Measurements from ENCODE around the gene KRTAP2-3. TPM values are rescaled to one million over a fixed set of nuclear protein-coding genes. Genes with fewer than 3 reads are reported as not detected.
"Not testable (repeated sequence)": the region's sequence is repeated elsewhere in the genome, so short reads cannot be mapped to it uniquely, and the experiment has no call there.

Gene KRTAP2-3
- not detected for total RNA-seq

GRCh38 chr17:41060052-41060604, at the start of gene KRTAP2-3:
KRTAP2-3 (minus strand) TSS chr17:41060114; CDS start chr17:41060050, 64 bp downstream.
- Mint-ChIP-seq H3K4me3 (no peak within 1 kb of the TSS), H3K36me3 (no peaks in the 10 kb centered on the region), H3K27ac (no peak within 1 kb of the TSS), H3K9me3 (ENCODE audit: low read depth) (peaks cover 3% of the 10 kb centered on the region), H3K27me3 (peaks cover 51% of the 10 kb centered on the region), H3K4me1 (no peaks in the 10 kb centered on the region)
- no peak for DNase-seq
- ATAC-seq, result no peak
- CTCF ChIA-PET, result no interaction called here

DNA sequence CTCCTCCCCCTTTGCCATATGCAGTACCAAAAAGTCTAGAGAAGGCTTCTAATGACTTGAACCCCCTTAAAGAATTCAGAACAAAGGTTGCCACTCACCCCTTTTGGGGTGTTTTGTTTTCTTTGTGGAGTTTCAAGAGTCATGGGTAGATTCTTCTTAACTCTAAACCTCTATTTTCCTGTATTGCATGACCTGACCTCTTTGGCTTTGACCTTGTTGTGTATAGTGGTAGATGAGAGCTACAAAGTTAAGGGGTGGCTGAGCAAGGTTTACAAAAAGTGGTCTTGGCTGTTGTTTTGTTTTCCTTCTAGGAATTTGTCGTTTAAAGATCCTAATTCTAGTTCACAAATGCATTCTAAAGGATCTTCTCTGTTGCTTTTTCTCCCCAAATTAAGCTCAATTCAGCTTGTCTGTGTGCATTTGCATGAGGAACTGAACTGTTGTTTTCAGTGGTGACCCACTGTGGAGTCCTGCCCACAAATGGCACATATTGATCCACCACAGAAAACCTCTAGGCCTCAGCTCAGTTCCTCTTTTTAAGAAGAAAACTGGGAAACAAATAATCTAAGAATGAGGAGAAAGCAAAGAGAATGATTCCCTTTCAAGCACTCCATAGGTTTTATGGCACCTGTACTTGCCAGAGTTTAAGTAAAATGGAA, 48.9 kb upstream of the KRTAP2-3 start:
- H3K36me3 Mint-ChIP-seq; DNase-seq; H3K4me3 Mint-ChIP-seq; H3K9me3 Mint-ChIP-seq (ENCODE audit: low read depth); H3K27ac Mint-ChIP-seq; H3K4me1 Mint-ChIP-seq; CTCF ChIA-PET; ATAC-seq: not testable (repeated sequence)
- H3K27me3 Mint-ChIP-seq, result peaks cover 32% of the 10 kb centered on the region

- Mint-ChIP-seq H3K4me3 (no peak overlapping the region), H3K4me1 (peaks cover 6% of the 10 kb centered on the region), H3K36me3 (peaks cover 2% of the 10 kb centered on the region), H3K27me3 (peaks cover 32% of the 10 kb centered on the region), H3K27ac (no peak overlapping the region), H3K9me3 (ENCODE audit: low read depth) (peaks cover 5% of the 10 kb centered on the region)
- CTCF ChIA-PET, result no interaction called here
- ATAC-seq (no peak), DNase-seq (no peak)
Observed at GRCh38 chr17:41107941-41108450, 48.1 kb upstream of the KRTAP2-3 start.

DNA sequence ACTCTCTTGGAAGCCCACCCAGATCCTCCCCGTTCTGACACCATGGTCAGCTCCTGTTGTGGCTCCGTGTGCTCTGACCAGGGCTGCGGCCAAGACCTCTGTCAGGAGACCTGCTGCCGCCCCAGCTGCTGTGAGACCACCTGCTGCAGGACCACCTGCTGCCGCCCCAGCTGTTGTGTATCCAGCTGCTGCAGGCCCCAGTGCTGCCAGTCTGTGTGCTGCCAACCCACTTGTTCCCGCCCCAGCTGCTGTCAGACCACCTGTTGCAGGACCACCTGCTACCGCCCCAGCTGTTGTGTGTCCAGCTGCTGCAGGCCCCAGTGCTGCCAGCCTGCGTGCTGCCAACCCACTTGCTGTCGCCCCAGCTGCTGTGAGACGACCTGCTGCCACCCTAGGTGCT, 45.4 kb upstream of the KRTAP2-3 start, which contains the start of gene KRTAP4-9:
Gene KRTAP4-9 (plus strand): TSS at position 43 of the 400 bp plus-strand sequence. CDS start 0 bp downstream, at position 43.
- H3K4me1 Mint-ChIP-seq; CTCF ChIA-PET; H3K27ac Mint-ChIP-seq; H3K9me3 Mint-ChIP-seq (ENCODE audit: low read depth); H3K36me3 Mint-ChIP-seq; H3K4me3 Mint-ChIP-seq; DNase-seq; ATAC-seq: not testable (repeated sequence)
- peaks cover 25% of the 10 kb centered on the region for H3K27me3 Mint-ChIP-seq

DNA sequence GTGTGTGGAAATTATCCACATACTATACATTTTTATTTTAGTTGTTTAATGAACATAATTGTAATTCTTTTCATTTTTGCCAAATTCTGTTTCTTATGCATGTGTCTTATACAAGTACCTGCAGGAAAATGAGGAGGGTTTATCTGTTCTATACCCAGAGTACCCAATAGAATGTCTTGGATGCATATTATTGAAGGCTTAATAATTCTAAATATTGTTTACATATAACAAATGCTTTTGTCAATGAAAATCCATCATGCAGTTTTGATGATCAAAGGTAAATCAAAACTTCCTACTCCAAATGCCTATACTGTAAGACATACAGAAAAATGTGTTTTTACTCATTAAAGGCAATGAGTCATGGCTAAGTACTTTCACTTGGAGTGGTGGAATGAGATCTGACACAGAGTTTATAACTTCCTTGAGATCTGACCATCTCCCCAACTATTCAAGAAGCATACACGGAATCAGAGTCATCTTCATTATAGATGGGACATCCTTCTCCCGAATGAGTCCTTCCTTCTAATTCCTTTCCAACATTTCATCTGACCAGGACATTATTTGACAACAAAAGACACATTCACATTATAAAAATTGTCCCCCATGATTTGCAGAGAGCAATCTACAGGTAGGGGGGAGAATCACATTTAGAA, 44.6 kb upstream of the KRTAP2-3 start:
- DNase-seq; H3K27ac Mint-ChIP-seq; H3K9me3 Mint-ChIP-seq (ENCODE audit: low read depth); H3K36me3 Mint-ChIP-seq; CTCF ChIA-PET; H3K4me3 Mint-ChIP-seq; ATAC-seq; H3K4me1 Mint-ChIP-seq: not testable (repeated sequence)
- peaks cover 25% of the 10 kb centered on the region for H3K27me3 Mint-ChIP-seq

GRCh38 chr17:41103896-41104295, 44.0 kb upstream of the KRTAP2-3 start:
- H3K36me3 Mint-ChIP-seq, result no peaks in the 10 kb centered on the region
- ATAC-seq (no peak), DNase-seq (no peak)
- peaks cover 5% of the 10 kb centered on the region for H3K4me1 Mint-ChIP-seq
- CTCF ChIA-PET, result no interaction called here
- H3K27me3 Mint-ChIP-seq, result peaks cover 23% of the 10 kb centered on the region
- no peaks in the 10 kb centered on the region for H3K9me3 Mint-ChIP-seq (ENCODE audit: low read depth)
- H3K4me3 Mint-ChIP-seq, result no peak overlapping the region
- no peak overlapping the region for H3K27ac Mint-ChIP-seq

- H3K36me3 Mint-ChIP-seq, result no peaks in the 10 kb centered on the region
- H3K9me3 Mint-ChIP-seq (ENCODE audit: low read depth), result no peaks in the 10 kb centered on the region
- CTCF ChIA-PET, result no interaction called here
- DNase-seq (no peak), ATAC-seq (no peak)
- H3K4me3 Mint-ChIP-seq, result no peak within 1 kb of the TSS
- H3K27me3 Mint-ChIP-seq, result peaks cover 20% of the 10 kb centered on the region
- no peaks in the 10 kb centered on the region for H3K4me1 Mint-ChIP-seq
- H3K27ac Mint-ChIP-seq, result no peak within 1 kb of the TSS
Observed at GRCh38 chr17:41101586-41102259, 41.8 kb upstream of the KRTAP2-3 start, which contains the start of gene KRTAP4-16. KRTAP4-16 (minus strand) TSS chr17:41102209; CDS start chr17:41102209, 0 bp downstream.

DNA sequence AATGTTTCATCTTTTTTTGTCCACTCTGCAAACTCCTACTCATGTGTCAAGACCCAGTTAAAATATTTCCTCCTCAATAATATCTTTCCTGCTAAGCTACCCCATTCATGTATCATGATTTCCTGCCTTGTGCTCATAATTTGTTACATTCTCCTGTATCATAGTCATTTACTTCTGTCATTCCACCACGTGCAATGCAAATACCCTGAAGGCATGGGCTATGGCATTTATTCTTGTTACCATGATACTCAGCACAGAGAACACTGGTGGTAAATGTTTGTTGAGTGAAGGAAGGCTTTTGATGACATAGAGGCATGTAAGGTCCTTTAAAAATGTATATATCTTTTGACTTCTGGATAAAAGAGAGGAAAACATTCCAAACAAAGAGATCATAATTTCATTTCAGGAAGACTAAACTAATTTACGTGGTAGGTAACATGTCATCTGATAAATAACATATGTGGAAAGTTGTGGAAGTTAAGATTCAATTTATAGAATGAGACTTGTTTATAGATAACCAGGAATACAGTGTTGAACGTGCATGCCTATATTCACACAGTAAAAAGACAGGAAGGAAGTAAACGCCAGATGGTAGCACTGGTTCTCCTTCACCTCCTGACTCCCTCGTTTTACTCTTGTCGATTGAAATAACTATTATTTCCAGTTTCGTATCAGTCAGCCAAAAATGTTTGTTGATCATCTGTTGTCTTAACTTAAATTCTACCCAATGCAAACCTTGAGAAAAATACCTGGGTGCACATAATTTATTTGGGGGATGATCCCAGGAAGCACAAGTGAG, 40.0 kb upstream of the KRTAP2-3 start:
- H3K4me1 Mint-ChIP-seq; ATAC-seq; H3K9me3 Mint-ChIP-seq (ENCODE audit: low read depth); CTCF ChIA-PET; H3K36me3 Mint-ChIP-seq; H3K4me3 Mint-ChIP-seq; H3K27ac Mint-ChIP-seq; DNase-seq: not testable (repeated sequence)
- peaks cover 23% of the 10 kb centered on the region for H3K27me3 Mint-ChIP-seq

- DNase-seq (no peak), ATAC-seq (no peak)
- no peaks in the 10 kb centered on the region for H3K9me3 Mint-ChIP-seq (ENCODE audit: low read depth)
- no peak overlapping the region for H3K27ac Mint-ChIP-seq
- H3K36me3 Mint-ChIP-seq, result no peaks in the 10 kb centered on the region
- H3K4me3 Mint-ChIP-seq, result no peak overlapping the region
- peaks cover 23% of the 10 kb centered on the region for H3K27me3 Mint-ChIP-seq
- no peaks in the 10 kb centered on the region for H3K4me1 Mint-ChIP-seq
- CTCF ChIA-PET, result no interaction called here
Observed at GRCh38 chr17:41098481-41098880, 38.6 kb upstream of the KRTAP2-3 start.

DNA sequence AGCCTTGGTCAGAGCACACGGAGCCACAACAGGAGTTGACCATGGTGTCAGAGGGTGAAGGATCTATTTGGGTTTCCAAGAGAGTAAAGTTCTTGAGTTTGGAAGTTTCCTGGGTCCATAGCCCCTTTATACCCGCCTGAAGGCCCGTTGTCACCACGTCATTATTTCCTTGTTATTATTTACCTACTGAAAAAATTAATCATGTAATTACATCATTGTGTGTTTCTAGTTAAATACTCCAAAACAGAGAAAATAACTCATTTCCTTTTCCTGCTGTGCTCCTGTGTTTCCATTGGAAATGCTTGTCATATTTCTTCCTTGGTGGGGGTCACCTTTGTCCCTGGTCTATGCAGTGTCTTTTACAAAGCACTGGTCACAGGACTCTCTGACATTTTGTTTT, 38.1 kb upstream of the KRTAP2-3 start, which contains the start of gene KRTAP4-8:
Gene KRTAP4-8 (minus strand): TSS at position 101 of the 400 bp plus-strand sequence. CDS start 58 bp downstream, at position 43.
- no peaks in the 10 kb centered on the region for H3K9me3 Mint-ChIP-seq (ENCODE audit: low read depth)
- no peaks in the 10 kb centered on the region for H3K36me3 Mint-ChIP-seq
- H3K27me3 Mint-ChIP-seq, result peaks cover 23% of the 10 kb centered on the region
- no peaks in the 10 kb centered on the region for H3K4me1 Mint-ChIP-seq
- no peak within 1 kb of the TSS for H3K4me3 Mint-ChIP-seq
- no peak within 1 kb of the TSS for H3K27ac Mint-ChIP-seq
- DNase-seq (no peak), ATAC-seq (no peak)
- CTCF ChIA-PET, result no interaction called here

DNA sequence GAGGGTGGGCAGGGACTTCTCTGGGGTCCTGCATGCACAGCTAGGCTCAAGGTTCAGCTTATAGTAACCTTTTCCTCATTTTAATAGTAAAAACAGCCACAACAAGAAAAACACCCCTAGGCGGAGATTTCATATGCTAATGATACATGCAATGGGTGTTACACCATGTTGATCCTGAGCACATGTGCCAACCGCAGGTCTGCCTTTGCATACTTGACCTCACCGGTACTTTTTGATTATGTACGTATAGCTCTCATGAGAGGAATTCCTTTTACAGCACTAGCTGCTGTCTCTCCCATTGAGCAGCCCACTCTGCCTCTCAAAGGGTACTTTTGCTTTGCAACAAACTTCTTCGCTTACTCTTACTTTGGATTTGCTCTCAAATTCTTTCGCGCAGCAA, 36.1 kb upstream of the KRTAP2-3 start:
- H3K27me3 Mint-ChIP-seq, result peaks cover 23% of the 10 kb centered on the region
- no peaks in the 10 kb centered on the region for H3K9me3 Mint-ChIP-seq (ENCODE audit: low read depth)
- CTCF ChIA-PET, result no interaction called here
- no peaks in the 10 kb centered on the region for H3K4me1 Mint-ChIP-seq
- H3K27ac Mint-ChIP-seq, result no peak overlapping the region
- ATAC-seq, result no peak
- H3K36me3 Mint-ChIP-seq, result no peaks in the 10 kb centered on the region
- no peak for DNase-seq
- H3K4me3 Mint-ChIP-seq, result no peak overlapping the region

- peaks cover 17% of the 10 kb centered on the region for H3K27me3 Mint-ChIP-seq
- H3K27ac Mint-ChIP-seq; H3K4me1 Mint-ChIP-seq; ATAC-seq; DNase-seq; H3K9me3 Mint-ChIP-seq (ENCODE audit: low read depth); H3K36me3 Mint-ChIP-seq; H3K4me3 Mint-ChIP-seq: not testable (repeated sequence)
- CTCF ChIA-PET, result interaction anchor here (0.7 kb wide), 1 partner anchor 241 kb away, joined by 3 read pairs; no protein-coding TSS in a partner anchor
Observed at GRCh38 chr17:41088760-41089352, 28.9 kb upstream of the KRTAP2-3 start.

All from activated CD8-positive, alpha-beta memory T cell treated with anti-CD3 and anti-CD28 coated beads, Interleukin-2, amount 10 ng/mL, durations not matched to agents 7 days and 5 days (primary cell).